Astrocyte (in vitro differentiated cells and primary cell): ENCODE data around the gene MDM2. TPM values are rescaled to one million over a fixed set of nuclear protein-coding genes. Genes with fewer than 3 reads are reported as not detected.

Experiments
- DNase-seq: peaks from one replicate; pipeline ENCODE4 v3.0.0-alpha.2; 2010; ENCODE audit warnings: low read depth
- FAIRE-seq: peaks from 2 replicates; lab custom pipeline; 2011; peaks lifted over from hg19 to GRCh38; lab: Jason Lieb, UNC
- H2AFZ ChIP-seq: 2 replicates; pipeline ENCODE4 v1.6.0; 2012; ENCODE audit warnings: low read depth, low read length, inconsistent platforms
- H3K27ac ChIP-seq: 2 replicates; pipeline ENCODE4 v1.5.1; 2011; ENCODE audit warnings: low read depth, low read length, inconsistent platforms
- H3K27me3 ChIP-seq: 2 replicates; pipeline ENCODE4 v1.6.0; 2011; ENCODE audit warnings: low read length, inconsistent platforms; ENCODE audit not compliant: insufficient read depth
- H3K36me3 ChIP-seq: 2 replicates; pipeline ENCODE4 v1.5.1; 2011; ENCODE audit warnings: low read length, inconsistent platforms; ENCODE audit not compliant: insufficient read depth
- H3K4me1 ChIP-seq: 2 replicates; pipeline ENCODE4 v1.5.1; 2011; ENCODE audit warnings: low read length, inconsistent platforms; ENCODE audit not compliant: insufficient read depth
- H3K4me2 ChIP-seq: 2 replicates; pipeline ENCODE4 v1.6.0; 2012; ENCODE audit warnings: low read length, inconsistent platforms
- H3K4me3 ChIP-seq: 2 replicates; pipeline ENCODE4 v1.5.1; 2011; ENCODE audit warnings: low read depth, mild to moderate bottlenecking, low read length, inconsistent platforms; ENCODE audit not compliant: insufficient read depth
- H3K79me2 ChIP-seq: 2 replicates; pipeline ENCODE4 v1.6.0; 2012; ENCODE audit warnings: mild to moderate bottlenecking, low read length, inconsistent platforms; ENCODE audit not compliant: insufficient read depth
- H3K9ac ChIP-seq: 2 replicates; pipeline ENCODE4 v1.6.0; 2012; ENCODE audit warnings: mild to moderate bottlenecking, low read length, inconsistent platforms
- H3K9me3 ChIP-seq: 2 replicates; pipeline ENCODE4 v1.5.1; 2012; ENCODE audit warnings: low read depth, mild to moderate bottlenecking, low read length, inconsistent platforms; ENCODE audit not compliant: insufficient read depth
- H4K20me1 ChIP-seq: 2 replicates; pipeline ENCODE4 v1.6.0; 2012; ENCODE audit warnings: low read length, inconsistent platforms; ENCODE audit not compliant: insufficient read depth
- H3K27ac Mint-ChIP-seq: one replicate; pipeline ENCODE4 v1.8.0; 2021; ENCODE audit warnings: mild to moderate bottlenecking, mixed read lengths; ENCODE audit not compliant: unreplicated experiment
- H3K27me3 Mint-ChIP-seq: one replicate; pipeline ENCODE4 v1.8.0; 2021; ENCODE audit warnings: low read depth, mixed read lengths; ENCODE audit not compliant: unreplicated experiment
- H3K36me3 Mint-ChIP-seq: one replicate; pipeline ENCODE4 v1.8.0; 2021; ENCODE audit warnings: low read depth, mixed read lengths; ENCODE audit not compliant: unreplicated experiment
- H3K4me1 Mint-ChIP-seq: one replicate; pipeline ENCODE4 v1.8.0; 2021; ENCODE audit warnings: low read depth, mixed read lengths; ENCODE audit not compliant: unreplicated experiment
- H3K4me3 Mint-ChIP-seq: one replicate; pipeline ENCODE4 v1.8.0; 2021; ENCODE audit warnings: mild to moderate bottlenecking, moderate library complexity, mixed read lengths; ENCODE audit not compliant: unreplicated experiment
- H3K9me3 Mint-ChIP-seq: one replicate; pipeline ENCODE4 v1.8.0; 2021; ENCODE audit warnings: mild to moderate bottlenecking, mixed read lengths; ENCODE audit not compliant: unreplicated experiment
- CTCF ChIP-seq: IDR thresholded peaks from 2 replicates; pipeline ENCODE4 v1.5.1; 2011; ENCODE audit warnings: low read depth, mild to moderate bottlenecking, inconsistent platforms, low read length, moderate library complexity; ENCODE audit not compliant: insufficient read depth
- EZH2 ChIP-seq: IDR thresholded peaks from 2 replicates; pipeline ENCODE4 v1.6.1; 2012; ENCODE audit warnings: mild to moderate bottlenecking, low read length, inconsistent platforms; ENCODE audit not compliant: insufficient read depth
- total RNA-seq: library from RNA; stranded (reverse); gene quantifications from 2 replicates; pipeline ENCODE4 v1.2.1, GENCODE V29; 2021

The MDM2 gene
- total RNA-seq, 1 donor from 2014 or later = 828 TPM

DNA sequence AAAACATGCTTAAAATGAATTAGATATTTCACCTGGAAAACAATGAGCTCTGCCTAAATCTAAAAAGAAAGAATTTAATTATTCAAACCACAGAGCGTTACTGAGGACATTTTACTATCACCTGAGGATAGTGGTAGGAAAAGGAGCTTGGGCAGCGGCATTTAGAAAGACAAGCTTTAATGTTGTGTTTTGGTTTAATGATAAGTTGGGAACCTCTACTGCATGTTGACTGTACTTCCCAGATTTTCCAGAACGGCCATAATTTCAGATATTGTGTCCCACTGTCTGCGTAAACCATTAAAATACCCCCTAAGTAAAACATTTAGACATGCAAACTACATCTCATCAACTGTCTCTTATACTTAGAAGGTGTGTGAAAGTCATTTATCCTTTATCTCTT, 69.6 kb downstream of the MDM2 start:
- DNase-seq = no peak
- no peak overlapping the region for H2AFZ ChIP-seq
- H3K27ac ChIP-seq = no peak overlapping the region
- TF ChIP-seq CTCF = no peak
- no peak for TF ChIP-seq EZH2
- H3K27me3 ChIP-seq = no peaks in the 10 kb centered on the region
- Mint-ChIP-seq H3K27me3 (no peaks in the 10 kb centered on the region), H3K36me3 (no peaks in the 10 kb centered on the region), H3K9me3 (peaks cover 8% of the 10 kb centered on the region), H3K4me3 (no peak overlapping the region), H3K27ac (no peak overlapping the region), H3K4me1 (peaks cover 6% of the 10 kb centered on the region)
- H3K9ac ChIP-seq = no peak overlapping the region
- no peaks in the 10 kb centered on the region for H4K20me1 ChIP-seq
- H3K36me3 ChIP-seq = no peaks in the 10 kb centered on the region
- FAIRE-seq = no peak
- H3K4me1 ChIP-seq = no peaks in the 10 kb centered on the region
- H3K4me2 ChIP-seq = no peak overlapping the region
- no peaks in the 10 kb centered on the region for H3K79me2 ChIP-seq
- no peak overlapping the region for H3K4me3 ChIP-seq
- H3K9me3 ChIP-seq = no peaks in the 10 kb centered on the region

- Mint-ChIP-seq H3K9me3 (peaks cover 8% of the 10 kb centered on the region), H3K27ac (no peak overlapping the region), H3K27me3 (no peaks in the 10 kb centered on the region), H3K36me3 (no peaks in the 10 kb centered on the region), H3K4me1 (peaks cover 6% of the 10 kb centered on the region), H3K4me3 (no peak overlapping the region)
- H3K27me3 ChIP-seq = no peaks in the 10 kb centered on the region
- H3K4me1 ChIP-seq = no peaks in the 10 kb centered on the region
- no peak overlapping the region for H2AFZ ChIP-seq
- H3K36me3 ChIP-seq = no peaks in the 10 kb centered on the region
- no peak overlapping the region for H3K4me2 ChIP-seq
- no peak overlapping the region for H3K27ac ChIP-seq
- H3K4me3 ChIP-seq = no peak overlapping the region
- no peaks in the 10 kb centered on the region for H3K9me3 ChIP-seq
- H4K20me1 ChIP-seq = no peaks in the 10 kb centered on the region
- no peak for FAIRE-seq
- no peaks in the 10 kb centered on the region for H3K79me2 ChIP-seq
- TF ChIP-seq CTCF (no peak), EZH2 (no peak)
- no peak overlapping the region for H3K9ac ChIP-seq
- no peak for DNase-seq
These were observed 70.3 kb downstream of the MDM2 start for GRCh38 chr12:68878283-68878682.

- Histone ChIP-seq H3K27me3 (no peaks in the 10 kb centered on the region), H3K9ac (no peak overlapping the region), H3K4me2 (no peak overlapping the region), H3K36me3 (no peaks in the 10 kb centered on the region), H2AFZ (no peak overlapping the region), H3K4me1 (no peaks in the 10 kb centered on the region), H3K4me3 (no peak overlapping the region), H3K9me3 (no peaks in the 10 kb centered on the region), H4K20me1 (no peaks in the 10 kb centered on the region), H3K79me2 (no peaks in the 10 kb centered on the region), H3K27ac (no peak overlapping the region)
- no peak overlapping the region for H3K4me3 Mint-ChIP-seq
- no peaks in the 10 kb centered on the region for H3K36me3 Mint-ChIP-seq
- H3K9me3 Mint-ChIP-seq = peaks cover 8% of the 10 kb centered on the region
- DNase-seq (no peak), FAIRE-seq (no peak)
- no peaks in the 10 kb centered on the region for H3K27me3 Mint-ChIP-seq
- peaks cover 6% of the 10 kb centered on the region for H3K4me1 Mint-ChIP-seq
- no peak overlapping the region for H3K27ac Mint-ChIP-seq
- no peak for TF ChIP-seq CTCF
- no peak for TF ChIP-seq EZH2
These were observed 70.9 kb downstream of the MDM2 start for GRCh38 chr12:68878846-68879245.
